GM12878 (cell line): ENCODE data around the gene SYCE3. TPM values are rescaled to one million over a fixed set of nuclear protein-coding genes. Genes with fewer than 3 reads are reported as not detected.
A peak's percentile ranks its signal among the peaks of the same experiment; 100 is the strongest.

Experiments
- ATAC-seq: fragments of 200-7000 bp; cut with Tn5 transposase; 3 replicates; pipeline ENCODE4 v1.9.1; 2020; ENCODE audit warnings: mild to moderate bottlenecking, moderate library complexity
- BruUV-seq: library from RNA; stranded (reverse); fragments of 400-500 nt; replicated peaks from 2 replicates; lab custom pipeline; 2021; lab: Mats Ljungman, UMichigan
- CTCF ChIA-PET: fragments of 300-600 bp; sonication (Branson Sonifier 250); formaldehyde crosslinking; extraction: SDS; loops from one replicate; lab custom pipeline; 2021; ENCODE audit warnings: inconsistent platforms; lab: Yijun Ruan, JAX
- POLR2A ChIA-PET: fragments of 350-600 bp; formaldehyde crosslinking; extraction: SDS; loops from one replicate; lab custom pipeline; 2021; ENCODE audit warnings: inconsistent platforms; lab: Charles Lee
- RAD21 ChIA-PET: fragments of 300-600 bp; sonication (Branson Sonifier 250); formaldehyde crosslinking; loops from one replicate; lab custom pipeline; 2023; ENCODE audit warnings: antibody characterized with exemption; ENCODE audit not compliant: unreplicated experiment; lab: Charles Lee
- SMC1A ChIA-PET: fragments of 300-600 bp; sonication (Branson Sonifier 250); formaldehyde crosslinking; loops from one replicate; lab custom pipeline; 2023; ENCODE audit not compliant: unreplicated experiment, uncharacterized antibody; lab: Charles Lee
- DNase-seq: peaks from one replicate; pipeline ENCODE4 v3.0.0-alpha.2; 2011; ENCODE audit warnings: low read depth, low spot score
- FAIRE-seq: peaks from 3 replicates; lab custom pipeline; 2011; peaks lifted over from hg19 to GRCh38; lab: Jason Lieb, UNC
- H2AFZ ChIP-seq: 2 replicates; pipeline ENCODE4 v1.6.0; 2011; ENCODE audit warnings: low read depth, low read length, control low read depth; ENCODE audit not compliant: control insufficient read depth
- H3K27ac ChIP-seq: 2 replicates; pipeline ENCODE4 v1.5.1; 2011; ENCODE audit warnings: control low read depth; ENCODE audit not compliant: control insufficient read depth, insufficient read depth
- H3K27me3 ChIP-seq, 2 experiments: replicated peaks in 1 of 2; 2 replicates each; pipeline versions ENCODE4 v1.6.0 to v1.6.1; 2011; ENCODE audit warnings: low read length in 1 of 2; ENCODE audit not compliant: control insufficient read depth in 2 of 2, insufficient read depth in 2 of 2
- H3K36me3 ChIP-seq, 2 experiments: 2 replicates each; pipeline ENCODE4 v1.5.1; 2011; ENCODE audit warnings: low read length in 1 of 2; ENCODE audit not compliant: control insufficient read depth in 2 of 2, insufficient read depth in 2 of 2
- H3K4me1 ChIP-seq: 2 replicates; pipeline ENCODE4 v1.6.1; 2011; ENCODE audit warnings: mild to moderate bottlenecking, low read length, moderate library complexity, mixed read lengths; ENCODE audit not compliant: control insufficient read depth, insufficient read depth
- H3K4me2 ChIP-seq: 2 replicates; pipeline ENCODE4 v1.6.0; 2011; ENCODE audit warnings: control low read depth; ENCODE audit not compliant: control insufficient read depth, insufficient read depth
- H3K4me3 ChIP-seq: fragments of 200-600 bp; sonication (generic); 2 replicates; pipeline ENCODE4 v1.5.1; 2016
- H3K79me2 ChIP-seq: 2 replicates; pipeline ENCODE4 v1.6.0; 2011; ENCODE audit warnings: low read length; ENCODE audit not compliant: control insufficient read depth, insufficient read depth
- H3K9ac ChIP-seq: 2 replicates; pipeline ENCODE4 v1.8.0; 2011; ENCODE audit warnings: low read length, control low read depth, mixed read lengths; ENCODE audit not compliant: control insufficient read depth, insufficient read depth
- H3K9me3 ChIP-seq: replicated peaks from 3 replicates; pipeline ENCODE4 v1.5.1; 2011; ENCODE audit warnings: mild to moderate bottlenecking, low read length; ENCODE audit not compliant: control insufficient read depth, insufficient read depth
- H4K20me1 ChIP-seq: 2 replicates; pipeline ENCODE4 v1.6.0; 2011; ENCODE audit not compliant: control insufficient read depth, insufficient read depth
- BMI1 ChIP-seq: fragments of 450-650 bp; IDR thresholded peaks from 2 replicates; pipeline ENCODE4 v1.6.1; 2016; ENCODE audit warnings: mild to moderate bottlenecking, moderate library complexity, borderline replicate concordance
- FOS ChIP-seq: IDR thresholded peaks from 3 replicates; pipeline ENCODE4 v1.6.1; 2011; ENCODE audit warnings: borderline replicate concordance; ENCODE audit not compliant: insufficient read length; ENCODE audit errors: extremely low read depth
- LARP7 ChIP-seq: fragments of 450-650 bp; IDR thresholded peaks from 2 replicates; pipeline ENCODE4 v1.6.1; 2017; ENCODE audit warnings: mild to moderate bottlenecking
- MYB ChIP-seq: fragments of 150-350 bp; IDR thresholded peaks from 2 replicates; pipeline ENCODE4 v1.6.1; 2014; ENCODE audit warnings: mild to moderate bottlenecking, low read depth, low read length, borderline replicate concordance
- NR2C1 ChIP-seq: fragments of 450-650 bp; IDR thresholded peaks from 2 replicates; pipeline ENCODE4 v1.6.1; 2017; ENCODE audit warnings: antibody characterized with exemption, mild to moderate bottlenecking, moderate library complexity
- POLR2AphosphoS5 ChIP-seq: IDR thresholded peaks from 2 replicates; pipeline ENCODE4 v1.6.1; 2011; ENCODE audit warnings: mild to moderate bottlenecking, low read length, inconsistent platforms
- RAD21 ChIP-seq: IDR thresholded peaks from 2 replicates; pipeline ENCODE4 v1.6.1; 2011; ENCODE audit warnings: mild to moderate bottlenecking, low read depth, low read length, moderate library complexity; ENCODE audit not compliant: insufficient read depth
- WGBS: methylation state at CpG from one replicate; pipeline ENCODE4 v1.1.6; 2016; ENCODE audit warnings: low lambda C conversion rate; ENCODE audit not compliant: insufficient replicate concordance, insufficient coverage; ENCODE audit errors: missing lambda C conversion rate; 5-methylcytosine and 5-hydroxymethylcytosine counted together
- in situ Hi-C: fragments of 300-500 bp; cut with MboI; formaldehyde crosslinking; loops from 9 replicates; pipeline ENCODE4 v1.14.3; 2018; ENCODE audit warnings: mixed read lengths
- intact Hi-C: fragments of 100-400 bp; cut with micrococcal nuclease; formaldehyde crosslinking; loops from one replicate; pipeline ENCODE4 v1.14.2; 2022; ENCODE audit not compliant: unreplicated experiment
- polyA plus RNA-seq, 11 experiments: library from polyadenylated mRNA; depleted of rRNA in 4 of 11; unstranded in 6 of 11; stranded (reverse) in 5 of 11; fragments of >200 nt; fragmentation: Nextera tagmentation in 4 of 11; fragmentation: Illumina TruSeq in 1 of 11; extraction: Ambion mirVana in 4 of 11; extraction: Trizol in 1 of 11; gene quantifications; 1 replicate in 1 of 11; 2 replicates in 10 of 11; pipeline versions ENCODE4 v1.2.1 to v1.2.3, GENCODE V29; 2011 to 2016; ENCODE audit warnings: inconsistent platforms in 2 of 11, missing spikeins in 2 of 11, low read depth in 1 of 11
- total RNA-seq, 4 experiments: library from RNA; depleted of rRNA in 3 of 4; stranded (reverse); fragments of >200 nt in 3 of 4; fragmentation: Illumina TruSeq in 1 of 4; extraction: Trizol in 1 of 4; gene quantifications; 2 replicates each; pipeline versions ENCODE4 v1.2.1 to v1.2.3, GENCODE V29; 2013 to 2021

Gene SYCE3
- total and polyA plus RNA-seq, 10 of the 15 experiments (the other 5 are each of a cell fraction or from before 2014, with no cell fraction given), result 0.38 to 0.91 (median 0.76) TPM; not detected in 4

DNA sequence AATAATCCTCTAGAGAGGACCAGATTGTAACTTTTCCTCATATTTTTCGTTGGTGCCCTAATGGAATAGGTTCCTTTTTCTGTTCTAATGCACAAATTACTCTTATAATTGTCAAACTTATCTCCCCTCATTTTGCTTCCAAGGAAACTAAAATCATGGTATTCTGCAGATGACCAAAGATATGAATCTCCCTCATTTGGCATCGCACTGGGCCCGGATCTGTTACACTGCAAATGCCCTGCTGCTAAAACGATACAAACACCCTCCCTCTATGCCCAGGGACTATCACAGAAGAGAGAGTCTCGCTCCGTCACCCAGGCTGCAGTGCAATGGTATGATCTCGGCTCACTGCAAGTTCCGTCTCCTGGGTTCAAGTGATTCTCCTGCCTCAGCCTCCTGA is 9.4 kb downstream of the SYCE3 start:
- RAD21 ChIA-PET, result interaction anchor here (0.6 kb wide), 1 partner anchor 102 kb away, joined by 3 read pairs; no protein-coding TSS in a partner anchor
- FAIRE-seq, result peak; percentile 13
- WGBS, result 53% methylated on average over 8 of the region's 8 CpGs
- in situ Hi-C loops, result no loop called here
- ATAC-seq, result no peak
- no peak overlapping the region for H3K4me2 ChIP-seq
- no peaks in the 10 kb centered on the region for H3K36me3 ChIP-seq
- no peak overlapping the region for H3K4me3 ChIP-seq
- POLR2A ChIA-PET, result no interaction called here
- intact Hi-C loops, result no loop called here
- BruUV-seq, result no TSS peak
- no peak overlapping the region for H3K9ac ChIP-seq
- H2AFZ ChIP-seq, result no peak overlapping the region
- no peak overlapping the region for H3K27ac ChIP-seq
- CTCF ChIA-PET, result interaction anchor here (1.2 kb wide), 1 partner anchor 10 kb away, joined by 5 read pairs; the partner anchor contains the start of gene SYCE3
- no peaks in the 10 kb centered on the region for H4K20me1 ChIP-seq
- no peaks in the 10 kb centered on the region for H3K9me3 ChIP-seq
- H3K4me1 ChIP-seq, result peaks cover 5% of the 10 kb centered on the region
- no peaks in the 10 kb centered on the region for H3K27me3 ChIP-seq
- no peaks in the 10 kb centered on the region for H3K79me2 ChIP-seq
- SMC1A ChIA-PET, result no interaction called here
- TF ChIP-seq MYB (no peak), NR2C1 (no peak), BMI1 (no peak), POLR2AphosphoS5 (no peak), FOS (no peak), RAD21 (no peak), LARP7 (no peak)
- TF ChIP-seq, all 136 proteins: peak for 0
- DNase-seq, result no peak
